Loucy (cell line): ENCODE measurements around the gene CX3CR1.
A peak's percentile ranks its signal among the peaks of the same experiment; 100 is the strongest.

ENCODE experiments used
- H2AFZ ChIP-seq: fragments of 200-600 bp; sonication (generic); 2 replicates; pipeline ENCODE4 v1.6.0; 2016; ENCODE audit warnings: antibody characterized with exemption, mild to moderate bottlenecking, low read length, moderate library complexity
- H3F3A ChIP-seq: fragments of 200-600 bp; 2 replicates; pipeline ENCODE4 v1.6.0; 2016; ENCODE audit warnings: antibody characterized with exemption, low read depth, mild to moderate bottlenecking
- H3K27me3 ChIP-seq: fragments of 200-600 bp; sonication (generic); 2 replicates; pipeline ENCODE4 v1.6.1; 2014; ENCODE audit warnings: low read length, mild to moderate bottlenecking; ENCODE audit not compliant: insufficient read depth, poor library complexity, severe bottlenecking
- H3K36me3 ChIP-seq: fragments of 200-600 bp; sonication (generic); 2 replicates; pipeline ENCODE4 v1.6.1; 2016; ENCODE audit warnings: low read length; ENCODE audit not compliant: insufficient read depth
- H3K4me1 ChIP-seq: fragments of 200-600 bp; sonication (generic); 2 replicates; pipeline ENCODE4 v1.5.1; 2014; ENCODE audit warnings: low read length, mild to moderate bottlenecking; ENCODE audit not compliant: insufficient read depth, poor library complexity, severe bottlenecking
- H3K4me2 ChIP-seq: fragments of 200-600 bp; sonication (generic); 2 replicates; pipeline ENCODE4 v1.6.0; 2014; ENCODE audit warnings: antibody characterized with exemption, low read length, low read depth, mild to moderate bottlenecking; ENCODE audit not compliant: poor library complexity, severe bottlenecking
- H3K4me3 ChIP-seq: fragments of 200-600 bp; sonication (generic); 2 replicates; pipeline ENCODE4 v1.5.1; 2014; ENCODE audit warnings: low read length, mild to moderate bottlenecking, mixed read lengths; ENCODE audit not compliant: poor library complexity, severe bottlenecking
- H3K79me2 ChIP-seq: fragments of 200-600 bp; sonication (generic); 2 replicates; pipeline ENCODE4 v1.6.1; 2014; ENCODE audit warnings: low read length; ENCODE audit not compliant: insufficient read depth
- H3K9ac ChIP-seq: fragments of 200-600 bp; sonication (generic); 2 replicates; pipeline ENCODE4 v1.6.0; 2014; ENCODE audit warnings: mild to moderate bottlenecking, low read depth, low read length, moderate library complexity; ENCODE audit not compliant: poor library complexity, severe bottlenecking
- H3K9me2 ChIP-seq: fragments of 200-600 bp; sonication (generic); replicated peaks from 2 replicates; pipeline ENCODE4 v1.6.1; 2016; ENCODE audit warnings: low read depth, low read length, mixed read lengths
- H3K9me3 ChIP-seq: fragments of 200-600 bp; sonication (generic); 2 replicates; pipeline ENCODE4 v1.6.1; 2014; ENCODE audit warnings: mild to moderate bottlenecking, antibody characterized with exemption, low read length, low read depth; ENCODE audit not compliant: insufficient read depth
- H4K20me1 ChIP-seq: fragments of 200-600 bp; sonication (generic); 2 replicates; pipeline ENCODE4 v1.6.0; 2014; ENCODE audit warnings: antibody characterized with exemption, low read length, mild to moderate bottlenecking; ENCODE audit not compliant: insufficient read depth, poor library complexity, severe bottlenecking
- EZH2phosphoT487 ChIP-seq: fragments of 200-600 bp; IDR thresholded peaks from 2 replicates; pipeline ENCODE4 v1.6.1; 2018; ENCODE audit warnings: antibody characterized with exemption, mild to moderate bottlenecking, moderate library complexity, borderline replicate concordance
- TF ChIP-seq, protein P1 (sequence below): fragments of 200-600 bp; sonication (generic); conservative IDR thresholded peaks from 2 replicates; pipeline ENCODE4 v1.5.1; 2014; ENCODE audit warnings: mild to moderate bottlenecking, antibody characterized with exemption, low read length

The CX3CR1 gene, protein sequence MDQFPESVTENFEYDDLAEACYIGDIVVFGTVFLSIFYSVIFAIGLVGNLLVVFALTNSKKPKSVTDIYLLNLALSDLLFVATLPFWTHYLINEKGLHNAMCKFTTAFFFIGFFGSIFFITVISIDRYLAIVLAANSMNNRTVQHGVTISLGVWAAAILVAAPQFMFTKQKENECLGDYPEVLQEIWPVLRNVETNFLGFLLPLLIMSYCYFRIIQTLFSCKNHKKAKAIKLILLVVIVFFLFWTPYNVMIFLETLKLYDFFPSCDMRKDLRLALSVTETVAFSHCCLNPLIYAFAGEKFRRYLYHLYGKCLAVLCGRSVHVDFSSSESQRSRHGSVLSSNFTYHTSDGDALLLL

DNA sequence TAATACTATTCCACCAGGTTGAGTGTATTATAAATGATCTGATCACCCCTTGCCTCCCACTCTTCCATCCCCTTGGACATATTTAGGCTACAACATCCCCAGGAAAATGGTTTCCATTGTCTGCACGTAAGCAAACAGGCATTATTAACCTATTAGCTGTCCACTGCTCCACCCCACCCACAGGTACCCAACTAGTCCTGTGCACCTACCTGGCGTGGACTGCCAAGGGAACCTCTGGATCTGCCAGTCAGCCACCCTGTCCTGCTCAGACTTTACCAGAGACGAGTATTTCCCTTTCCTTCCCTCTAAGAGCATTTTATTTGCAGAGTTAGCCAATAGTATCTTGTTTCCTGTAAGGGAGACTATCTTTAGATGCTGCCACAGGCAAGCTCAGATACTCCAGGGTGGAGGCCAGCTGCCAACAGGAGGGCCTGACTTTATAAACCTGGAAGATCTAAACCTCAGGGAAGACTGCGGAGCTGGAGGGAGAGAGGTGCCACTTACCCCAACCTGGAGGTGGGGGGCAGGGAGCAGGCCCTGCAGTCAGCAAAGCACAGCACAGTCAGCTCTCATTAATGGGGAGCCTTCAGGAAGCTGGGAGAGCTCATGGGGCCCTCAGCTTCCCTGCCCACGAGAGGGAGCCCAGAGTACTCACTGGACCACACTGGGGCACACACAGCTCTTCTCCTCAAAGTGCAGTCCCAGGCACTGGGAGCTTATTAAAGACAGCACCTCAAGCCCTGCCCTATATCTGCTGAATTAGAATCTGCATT lies at the start of gene CX3CR1:
Gene CX3CR1, minus strand, starts transcription at position 292 of the 773 bp plus-strand sequence. CDS start 13,527 bp downstream, outside the sequence.
- Histone ChIP-seq H3K9me2 (no peaks in the 10 kb centered on the region), H3K9me3 (no peaks in the 10 kb centered on the region), H3F3A (no peaks in the 10 kb centered on the region), H4K20me1 (no peaks in the 10 kb centered on the region), H3K9ac (peak within 1 kb of the TSS; percentile 20), H3K27me3 (no peaks in the 10 kb centered on the region), H3K36me3 (no peaks in the 10 kb centered on the region), H3K4me3 (peak within 1 kb of the TSS; percentile 42), H3K4me1 (peaks cover 22% of the 10 kb centered on the region), H3K79me2 (no peaks in the 10 kb centered on the region), H3K4me2 (peak within 1 kb of the TSS; percentile 52), H2AFZ (peak within 1 kb of the TSS; percentile 86)
- no peak for TF ChIP-seq EZH2phosphoT487
- TF ChIP-seq, protein P1, sequence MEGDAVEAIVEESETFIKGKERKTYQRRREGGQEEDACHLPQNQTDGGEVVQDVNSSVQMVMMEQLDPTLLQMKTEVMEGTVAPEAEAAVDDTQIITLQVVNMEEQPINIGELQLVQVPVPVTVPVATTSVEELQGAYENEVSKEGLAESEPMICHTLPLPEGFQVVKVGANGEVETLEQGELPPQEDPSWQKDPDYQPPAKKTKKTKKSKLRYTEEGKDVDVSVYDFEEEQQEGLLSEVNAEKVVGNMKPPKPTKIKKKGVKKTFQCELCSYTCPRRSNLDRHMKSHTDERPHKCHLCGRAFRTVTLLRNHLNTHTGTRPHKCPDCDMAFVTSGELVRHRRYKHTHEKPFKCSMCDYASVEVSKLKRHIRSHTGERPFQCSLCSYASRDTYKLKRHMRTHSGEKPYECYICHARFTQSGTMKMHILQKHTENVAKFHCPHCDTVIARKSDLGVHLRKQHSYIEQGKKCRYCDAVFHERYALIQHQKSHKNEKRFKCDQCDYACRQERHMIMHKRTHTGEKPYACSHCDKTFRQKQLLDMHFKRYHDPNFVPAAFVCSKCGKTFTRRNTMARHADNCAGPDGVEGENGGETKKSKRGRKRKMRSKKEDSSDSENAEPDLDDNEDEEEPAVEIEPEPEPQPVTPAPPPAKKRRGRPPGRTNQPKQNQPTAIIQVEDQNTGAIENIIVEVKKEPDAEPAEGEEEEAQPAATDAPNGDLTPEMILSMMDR = no peak

DNA sequence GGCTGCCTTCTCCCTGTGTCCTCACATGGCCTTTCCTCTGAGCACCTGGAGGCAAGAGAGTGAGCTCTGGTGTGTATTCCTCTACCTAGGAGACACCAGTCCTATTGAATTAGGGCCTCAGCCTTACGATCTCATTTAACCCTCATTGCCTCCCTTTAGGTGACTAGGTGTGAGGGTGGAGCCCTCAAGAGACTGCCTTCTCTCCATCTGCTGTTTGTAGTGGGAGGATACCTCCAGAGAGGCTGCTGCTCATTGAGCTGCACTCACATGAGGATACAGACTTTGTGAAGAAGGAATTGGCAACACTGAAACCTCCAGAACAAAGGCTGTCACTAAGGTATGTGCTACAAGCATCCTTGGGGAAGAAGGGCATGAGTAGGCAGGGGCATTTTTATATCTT lies 49.7 kb upstream of the CX3CR1 start, which contains the start of gene CCR8:
Gene CCR8, plus strand, starts transcription at position 217 of the 400 bp plus-strand sequence. CDS start 2,623 bp downstream, outside the sequence.
- H3F3A ChIP-seq = no peaks in the 10 kb centered on the region
- H3K27me3 ChIP-seq = no peaks in the 10 kb centered on the region
- no peaks in the 10 kb centered on the region for H4K20me1 ChIP-seq
- H2AFZ ChIP-seq = peak within 1 kb of the TSS; percentile 70
- peak within 1 kb of the TSS; percentile 61 for H3K4me3 ChIP-seq
- H3K9me3 ChIP-seq = no peaks in the 10 kb centered on the region
- peak within 1 kb of the TSS; percentile 47 for H3K4me2 ChIP-seq
- no peaks in the 10 kb centered on the region; the same call in 1 of the 2 replicates for H3K36me3 ChIP-seq
- no peak for TF ChIP-seq EZH2phosphoT487
- TF ChIP-seq, protein P1 = no peak
- peaks cover 12% of the 10 kb centered on the region; the same call in 1 of the 2 replicates for H3K79me2 ChIP-seq
- peak within 1 kb of the TSS; percentile 62 for H3K9ac ChIP-seq
- peaks cover 51% of the 10 kb centered on the region for H3K4me1 ChIP-seq
- no peaks in the 10 kb centered on the region for H3K9me2 ChIP-seq

DNA sequence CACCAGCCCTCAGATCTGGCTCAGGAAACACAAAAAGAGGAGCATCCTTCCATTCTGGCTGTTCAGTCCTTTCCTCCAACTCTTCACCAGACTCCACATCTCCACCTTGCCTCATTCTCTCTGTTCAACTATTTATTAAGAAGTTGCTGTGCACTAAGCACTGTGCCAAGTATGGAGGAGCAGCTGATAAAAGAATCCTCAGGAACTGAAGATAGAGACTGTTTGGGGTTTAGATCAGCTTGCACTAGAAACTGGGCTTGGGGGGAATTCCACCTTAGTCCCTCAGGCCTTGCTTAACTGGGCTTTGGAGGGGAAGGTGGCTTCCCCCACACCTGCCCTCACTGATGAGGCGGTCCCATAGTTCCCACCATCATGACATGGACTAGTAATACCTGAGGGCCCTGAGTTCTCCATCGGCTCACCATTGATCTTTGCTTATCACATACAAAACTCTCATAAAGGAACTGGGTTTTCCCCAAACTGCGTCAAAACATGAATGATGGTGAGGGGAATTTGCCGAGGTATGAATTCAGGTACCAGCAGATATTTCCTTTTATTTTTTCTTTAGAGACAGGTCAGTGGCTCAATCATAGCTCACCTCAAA lies 48.0 kb upstream of the CX3CR1 start:
- Histone ChIP-seq H3K9me2 (no peaks in the 10 kb centered on the region), H3K9me3 (no peaks in the 10 kb centered on the region), H3K4me1 (peaks cover 57% of the 10 kb centered on the region), H2AFZ (peak overlapping the region; percentile 11; the same call in 1 of the 2 replicates), H3F3A (no peaks in the 10 kb centered on the region), H3K79me2 (peaks cover 12% of the 10 kb centered on the region; the same call in 1 of the 2 replicates), H3K36me3 (no peaks in the 10 kb centered on the region; the same call in 1 of the 2 replicates), H3K9ac (no peak overlapping the region), H4K20me1 (no peaks in the 10 kb centered on the region), H3K4me3 (no peak overlapping the region), H3K4me2 (peak overlapping the region; percentile 2), H3K27me3 (no peaks in the 10 kb centered on the region)
- no peak for TF ChIP-seq EZH2phosphoT487
- TF ChIP-seq, protein P1 = no peak
